Left ventricle myocardium inferior (tissue), 1 donor: ENCODE data around the gene FARS2. TPM values are rescaled to one million over a fixed set of nuclear protein-coding genes. Genes with fewer than 3 reads are reported as not detected.

Experiments used
- DNase-seq: peaks from one replicate; pipeline ENCODE4 v3.0.0-alpha.2; 2020
- H3K27ac ChIP-seq: fragments of 200-600 bp; replicated peaks from 2 replicates; pipeline ENCODE4 v1.8.0; 2021
- H3K27me3 ChIP-seq: fragments of 200-600 bp; 2 replicates; pipeline ENCODE4 v1.8.0; 2021; ENCODE audit warnings: low read depth
- H3K36me3 ChIP-seq: fragments of 200-600 bp; 2 replicates; pipeline ENCODE4 v1.8.0; 2021
- H3K4me1 ChIP-seq: fragments of 200-600 bp; 2 replicates; pipeline ENCODE4 v1.8.0; 2021
- H3K4me3 ChIP-seq: fragments of 200-600 bp; 2 replicates; pipeline ENCODE4 v1.8.0; 2021; ENCODE audit warnings: mild to moderate bottlenecking, moderate library complexity
- H3K9me3 ChIP-seq: fragments of 200-600 bp; replicated peaks from 2 replicates; pipeline ENCODE4 v1.8.0; 2021
- CTCF ChIP-seq: fragments of 200-600 bp; IDR thresholded peaks from 2 replicates; pipeline ENCODE4 v1.8.0; 2021; ENCODE audit warnings: antibody characterized with exemption, mild to moderate bottlenecking, borderline replicate concordance
- intact Hi-C: fragments of 100-400 bp; cut with micrococcal nuclease; formaldehyde crosslinking; loops from one replicate; pipeline ENCODE4 v1.11.0; 2022
- long read RNA-seq: library from polyadenylated mRNA; unstranded; transcript quantifications from one replicate; pipeline ENCODE4 v2.0.0, GENCODE V29; 2021
- total RNA-seq: library from RNA; stranded (reverse); fragmentation: NEBNext Ultra II Directional; extraction: Animal tissue kit (Norgen Biotek cat#: 25700); gene quantifications from one replicate; pipeline ENCODE4 v1.2.1, GENCODE V29; 2021
- donor health status: DM: no; HTN: yes; CAD: no; lungs with severe emphysema.

The FARS2 gene
- 16.7 TPM for total RNA-seq
- long read RNA-seq, transcript FARS2-201 (7 exons, 1,663 nt), result major isoform, 39 of 51 reads
- long read RNA-seq, partial matches to known transcripts, result 3 of 51 reads
- long read RNA-seq, other reads (novel, unspliced or antisense), result 8 of 51 reads

- peak; percentile 92 for DNase-seq
- Histone ChIP-seq H3K4me1 (peaks cover 35% of the 10 kb centered on the region), H3K4me3 (peak within 1 kb of the TSS; percentile 82), H3K36me3 (no peaks in the 10 kb centered on the region), H3K27me3 (no peaks in the 10 kb centered on the region), H3K27ac (peak within 1 kb of the TSS; percentile 96), H3K9me3 (no peaks in the 10 kb centered on the region)
- intact Hi-C loops, result no loop called here
- TF ChIP-seq CTCF, result peak; percentile 26
Observed at GRCh38 chr6:5260661-5261544, at the start of gene FARS2, which contains the start of gene LYRM4. FARS2 (plus strand) TSS chr6:5261513. LYRM4 (minus strand) TSS chr6:5260950; CDS start chr6:5260733, 217 bp downstream.

DNA sequence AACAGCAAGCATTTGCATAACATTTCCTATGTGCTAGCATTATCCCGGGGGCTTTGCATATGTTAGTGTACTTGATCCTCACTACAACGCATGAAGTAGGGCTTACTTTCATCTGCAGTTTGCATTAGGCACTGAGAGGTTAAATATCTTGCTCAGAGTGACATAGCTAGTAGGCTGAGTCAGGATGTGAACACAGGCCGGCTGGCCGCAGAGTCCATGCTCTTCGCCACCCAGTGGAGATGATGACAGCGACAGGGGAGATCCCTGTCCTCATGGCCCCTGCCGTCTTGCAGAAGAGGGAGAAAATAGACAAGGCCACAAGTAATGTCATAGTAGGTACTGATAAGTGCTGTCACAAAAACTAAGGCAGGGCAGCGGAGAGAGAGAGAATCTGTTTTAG is 47.5 kb upstream of the FARS2 start:
- no peaks in the 10 kb centered on the region for H3K9me3 ChIP-seq
- intact Hi-C loops, result no loop called here
- peaks cover 43% of the 10 kb centered on the region for H3K4me1 ChIP-seq
- H3K27ac ChIP-seq, result peak overlapping the region; percentile 42
- no peak overlapping the region for H3K4me3 ChIP-seq
- TF ChIP-seq CTCF, result peak; percentile 54
- no peak for DNase-seq
- H3K36me3 ChIP-seq, result no peaks in the 10 kb centered on the region
- no peaks in the 10 kb centered on the region for H3K27me3 ChIP-seq

- peak; percentile 48 for DNase-seq
- Histone ChIP-seq H3K9me3 (no peaks in the 10 kb centered on the region), H3K36me3 (no peaks in the 10 kb centered on the region), H3K27ac (peak overlapping the region; percentile 42), H3K27me3 (no peaks in the 10 kb centered on the region), H3K4me1 (peaks cover 45% of the 10 kb centered on the region), H3K4me3 (no peak overlapping the region)
- intact Hi-C loops, result no loop called here
- peak; percentile 76 for TF ChIP-seq CTCF
Observed at GRCh38 chr6:5214570-5215052, 46.7 kb upstream of the FARS2 start.

DNA sequence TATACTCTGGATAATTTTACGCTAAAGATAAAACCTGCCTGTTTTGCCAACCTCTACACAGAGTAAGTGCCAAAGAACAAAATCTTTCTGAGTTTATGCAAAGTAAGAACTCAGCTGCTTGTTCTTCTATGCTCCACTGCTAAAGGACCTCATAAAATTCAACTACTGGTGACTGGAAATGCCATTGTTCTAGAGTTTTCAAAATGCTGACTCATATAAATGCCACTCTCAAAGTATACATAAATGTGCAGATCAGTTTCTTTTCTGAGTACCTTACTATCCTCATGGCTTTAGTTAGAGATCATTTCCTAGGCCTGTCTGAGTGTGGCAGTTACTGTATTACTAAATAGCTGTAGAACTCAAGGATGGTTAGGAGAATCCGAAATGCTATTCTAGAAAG is 46.2 kb upstream of the FARS2 start:
- Histone ChIP-seq H3K27ac (no peak overlapping the region), H3K9me3 (no peaks in the 10 kb centered on the region), H3K36me3 (no peaks in the 10 kb centered on the region), H3K4me3 (no peak overlapping the region), H3K4me1 (peaks cover 45% of the 10 kb centered on the region), H3K27me3 (no peaks in the 10 kb centered on the region)
- no peak for TF ChIP-seq CTCF
- DNase-seq, result no peak
- intact Hi-C loops, result no loop called here

- Histone ChIP-seq H3K4me1 (peaks cover 45% of the 10 kb centered on the region), H3K27ac (no peak overlapping the region), H3K9me3 (no peaks in the 10 kb centered on the region), H3K4me3 (no peak overlapping the region), H3K36me3 (no peaks in the 10 kb centered on the region), H3K27me3 (no peaks in the 10 kb centered on the region)
- DNase-seq, result no peak
- intact Hi-C loops, result no loop called here
- no peak for TF ChIP-seq CTCF
Observed at GRCh38 chr6:5215799-5216198, 45.5 kb upstream of the FARS2 start.
